Tibial artery (tissue), 4 donors: ENCODE measurements around the gene PIWIL1.

ENCODE experiments used
- DNase-seq, 2 donors: peaks; one replicate each; pipeline ENCODE4 v3.0.0-alpha.2; 2019
- H3K27ac ChIP-seq, 2 donors: fragments of 200-600 bp; sonication (generic) in 1 of 2; 1 replicate in 1 of 2; 2 replicates in 1 of 2; pipeline ENCODE4 v1.5.1; 2018 to 2019; ENCODE audit warnings: mild to moderate bottlenecking in 1 of 2
- H3K27me3 ChIP-seq, 2 donors: fragments of 200-600 bp; sonication (generic) in 1 of 2; one replicate each; pipeline versions ENCODE4 v1.5.1 to v1.6.0; 2016 to 2019
- H3K36me3 ChIP-seq, 3 donors: fragments of 200-600 bp; sonication (generic) in 2 of 3; one replicate each; pipeline ENCODE4 v1.5.1; 2016 to 2019; ENCODE audit warnings: mild to moderate bottlenecking in 2 of 3
- H3K4me1 ChIP-seq, 4 donors: fragments of 200-600 bp; sonication (generic) in 2 of 4; 1 replicate in 3 of 4; 2 replicates in 1 of 4; pipeline ENCODE4 v1.5.1; 2016 to 2019
- H3K4me3 ChIP-seq, 2 donors: fragments of 200-600 bp; sonication (generic) in 1 of 2; 1 replicate in 1 of 2; 2 replicates in 1 of 2; pipeline ENCODE4 v1.5.1; 2018 to 2019; ENCODE audit warnings: mild to moderate bottlenecking in 2 of 2
- H3K9me3 ChIP-seq, 3 donors: fragments of 200-600 bp; sonication (generic) in 1 of 3; one replicate each; pipeline ENCODE4 v1.5.1; 2016 to 2019
- intact Hi-C: fragments of 100-400 bp; cut with DNase I; formaldehyde crosslinking; loops from one replicate; pipeline ENCODE4 v1.15.0; 2023; ENCODE audit warnings: low total_unique reads
- TF ChIP-seq, protein P1 (sequence below), 2 experiments: fragments of 200-600 bp in 1 of 2; fragments of 450-650 bp in 1 of 2; IDR thresholded peaks; one replicate each; pipeline ENCODE4 v1.5.1; 2017 to 2019; ENCODE audit warnings: antibody characterized with exemption in 2 of 2, mild to moderate bottlenecking in 1 of 2, moderate library complexity in 1 of 2

Gene PIWIL1

DNA sequence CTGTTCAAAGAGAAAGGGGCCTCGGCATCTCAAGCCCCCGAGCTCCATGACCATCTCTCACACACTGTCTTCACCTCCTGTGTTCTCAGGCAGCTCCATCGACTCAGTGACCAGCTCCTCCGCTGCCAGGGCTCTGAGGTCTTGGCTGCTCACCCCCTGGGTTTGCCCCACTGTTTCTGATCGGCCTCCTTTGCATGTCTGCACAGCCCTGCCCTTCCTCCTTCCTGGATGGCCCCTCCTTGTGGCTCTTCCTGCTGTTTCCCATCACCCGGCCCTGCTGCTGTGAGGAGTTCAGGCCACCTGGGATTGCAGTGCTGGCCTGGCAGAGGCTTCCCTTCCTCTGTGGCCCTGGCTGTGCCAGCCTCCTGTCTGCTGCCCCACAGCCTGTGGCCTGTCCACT, 38.1 kb upstream of the PIWIL1 start:
- H3K4me1 ChIP-seq = no peaks in the 10 kb centered on the region
- peaks cover 0 to 4% (median 0%) of the 10 kb centered on the region in 3 donors for H3K9me3 ChIP-seq
- no peak overlapping the region for H3K4me3 ChIP-seq
- no peak overlapping the region for H3K27ac ChIP-seq
- DNase-seq = no peak
- TF ChIP-seq, protein P1, sequence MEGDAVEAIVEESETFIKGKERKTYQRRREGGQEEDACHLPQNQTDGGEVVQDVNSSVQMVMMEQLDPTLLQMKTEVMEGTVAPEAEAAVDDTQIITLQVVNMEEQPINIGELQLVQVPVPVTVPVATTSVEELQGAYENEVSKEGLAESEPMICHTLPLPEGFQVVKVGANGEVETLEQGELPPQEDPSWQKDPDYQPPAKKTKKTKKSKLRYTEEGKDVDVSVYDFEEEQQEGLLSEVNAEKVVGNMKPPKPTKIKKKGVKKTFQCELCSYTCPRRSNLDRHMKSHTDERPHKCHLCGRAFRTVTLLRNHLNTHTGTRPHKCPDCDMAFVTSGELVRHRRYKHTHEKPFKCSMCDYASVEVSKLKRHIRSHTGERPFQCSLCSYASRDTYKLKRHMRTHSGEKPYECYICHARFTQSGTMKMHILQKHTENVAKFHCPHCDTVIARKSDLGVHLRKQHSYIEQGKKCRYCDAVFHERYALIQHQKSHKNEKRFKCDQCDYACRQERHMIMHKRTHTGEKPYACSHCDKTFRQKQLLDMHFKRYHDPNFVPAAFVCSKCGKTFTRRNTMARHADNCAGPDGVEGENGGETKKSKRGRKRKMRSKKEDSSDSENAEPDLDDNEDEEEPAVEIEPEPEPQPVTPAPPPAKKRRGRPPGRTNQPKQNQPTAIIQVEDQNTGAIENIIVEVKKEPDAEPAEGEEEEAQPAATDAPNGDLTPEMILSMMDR (IDR thresholded peaks at IDR 0.05) = no peak
- H3K27me3 ChIP-seq = peaks cover 0 to 30% of the 10 kb centered on the region in 2 donors
- H3K36me3 ChIP-seq = no peaks in the 10 kb centered on the region
- intact Hi-C loops = no loop called here

DNA sequence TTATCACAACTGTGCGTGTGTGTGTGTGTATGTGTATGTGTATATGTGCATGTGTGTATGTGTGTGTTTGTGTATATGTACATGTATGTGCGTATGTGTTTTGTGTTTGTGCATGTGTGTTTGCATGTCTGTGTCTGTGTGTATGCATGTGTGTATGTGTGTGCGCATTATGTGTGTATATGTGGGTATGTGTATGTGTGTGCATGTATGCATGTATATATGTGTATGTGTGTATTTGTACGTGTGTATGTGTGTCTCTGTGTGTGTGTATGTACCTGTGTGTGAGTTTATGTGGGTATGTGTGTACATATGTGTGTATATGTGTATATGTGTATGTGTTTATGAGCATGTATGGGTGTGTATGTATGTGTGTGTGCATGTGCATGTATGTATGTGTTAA, 37.6 kb upstream of the PIWIL1 start:
- no peak overlapping the region for H3K27ac ChIP-seq
- H3K4me3 ChIP-seq = no peak overlapping the region
- no peaks in the 10 kb centered on the region for H3K4me1 ChIP-seq
- H3K36me3 ChIP-seq = no peaks in the 10 kb centered on the region
- H3K27me3 ChIP-seq = peaks cover 0 to 30% of the 10 kb centered on the region in 2 donors
- TF ChIP-seq, protein P1 (IDR thresholded peaks at IDR 0.05) = no peak
- intact Hi-C loops = no loop called here
- no peak for DNase-seq
- H3K9me3 ChIP-seq = peaks cover 0 to 4% (median 0%) of the 10 kb centered on the region in 3 donors

DNA sequence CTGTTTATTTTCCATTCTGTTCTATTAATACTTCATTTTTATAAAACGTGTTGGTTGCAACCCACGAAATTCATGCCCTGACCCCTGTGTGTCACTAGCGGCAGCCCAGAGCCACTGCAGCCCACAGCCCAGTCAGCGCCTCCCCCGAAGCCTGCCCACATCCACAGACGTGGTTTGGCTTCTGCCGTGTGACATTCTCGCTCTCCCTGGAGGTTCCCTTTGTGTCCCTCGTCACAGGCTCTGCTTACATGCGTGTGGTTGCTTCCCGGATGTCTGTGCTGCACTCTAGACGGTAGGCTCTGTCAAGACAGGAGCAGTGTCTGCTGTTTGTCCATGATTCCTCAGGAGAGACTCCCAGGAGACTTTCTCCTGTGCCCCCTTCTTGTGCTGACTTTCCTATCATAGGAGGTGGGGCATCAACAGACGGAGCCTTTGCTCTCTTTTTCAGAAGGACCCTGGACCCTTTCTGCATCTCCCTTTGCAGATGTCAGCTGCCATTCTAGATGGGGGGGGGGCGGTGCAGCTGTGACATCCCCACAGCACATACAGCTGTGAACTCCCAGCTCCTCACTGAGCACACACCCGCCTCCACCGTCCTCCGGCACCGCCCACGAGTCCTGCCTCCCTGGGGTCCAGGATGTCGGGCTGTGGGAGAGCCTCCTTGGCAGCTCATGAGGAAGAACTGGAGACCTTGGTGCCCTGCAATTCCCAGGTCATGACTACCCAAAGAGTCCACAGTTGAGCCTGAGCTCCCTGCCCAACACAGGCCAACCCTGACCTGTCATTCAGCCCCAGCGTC, 36.8 kb upstream of the PIWIL1 start:
- no peak for DNase-seq

DNA sequence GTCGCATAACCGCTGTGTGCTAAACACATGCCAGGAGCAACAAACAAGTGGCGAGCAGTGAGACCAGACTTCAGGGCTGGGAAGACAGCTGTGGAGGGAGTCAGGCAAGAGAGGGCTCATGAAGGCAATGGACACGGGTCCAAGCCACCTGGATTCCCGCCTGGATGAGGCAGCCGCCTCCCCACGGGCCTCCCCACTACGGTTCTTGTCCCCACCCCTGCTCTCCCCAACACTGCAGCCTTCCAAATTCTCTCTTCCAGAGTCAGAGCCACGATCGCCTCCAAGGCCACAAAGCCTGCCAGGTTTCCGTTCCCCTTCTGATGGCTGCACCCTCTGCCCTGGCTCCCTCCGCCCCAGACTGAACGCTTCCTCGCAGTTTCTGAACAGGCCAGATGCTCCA, 36.1 kb upstream of the PIWIL1 start:
- Histone ChIP-seq H3K27ac (no peak overlapping the region), H3K4me3 (no peak overlapping the region), H3K27me3 (peaks cover 0 to 30% of the 10 kb centered on the region in 2 donors), H3K36me3 (no peaks in the 10 kb centered on the region), H3K9me3 (peaks cover 0 to 4% (median 0%) of the 10 kb centered on the region in 3 donors), H3K4me1 (no peaks in the 10 kb centered on the region)
- TF ChIP-seq, protein P1 (IDR thresholded peaks at IDR 0.05) = no peak
- DNase-seq = no peak
- intact Hi-C loops = no loop called here

More for the DNA sequence above, 36.8 kb upstream of the PIWIL1 start:
- H3K4me3 ChIP-seq = no peak overlapping the region
- no peak overlapping the region for H3K27ac ChIP-seq
- H3K4me1 ChIP-seq = no peaks in the 10 kb centered on the region
- peaks cover 0 to 30% of the 10 kb centered on the region in 2 donors for H3K27me3 ChIP-seq
- peaks cover 0 to 4% (median 0%) of the 10 kb centered on the region in 3 donors for H3K9me3 ChIP-seq
- intact Hi-C loops = no loop called here
- no peaks in the 10 kb centered on the region for H3K36me3 ChIP-seq
- TF ChIP-seq, protein P1 (IDR thresholded peaks at IDR 0.05) = no peak

DNA sequence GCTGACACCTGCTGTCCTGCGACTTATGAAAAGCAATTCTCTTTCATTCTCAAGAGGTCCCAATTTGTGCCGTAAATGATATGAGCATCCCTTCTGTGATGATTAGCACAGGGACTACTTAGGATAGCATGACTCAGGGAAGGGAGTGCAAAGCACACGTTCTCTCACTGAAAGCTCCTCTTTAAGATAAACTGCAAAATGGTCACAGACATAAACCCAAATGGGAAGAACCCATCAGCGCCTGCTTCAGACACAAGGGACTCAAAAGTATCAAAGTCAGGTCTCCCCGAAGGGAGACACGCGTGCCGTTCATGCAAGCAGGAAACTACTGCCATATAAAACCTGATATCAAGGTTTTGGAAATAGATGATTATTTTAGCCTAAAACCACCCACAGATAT, 33.9 kb upstream of the PIWIL1 start:
- Histone ChIP-seq H3K27me3 (peaks cover 0 to 30% of the 10 kb centered on the region in 2 donors), H3K4me3 (no peak overlapping the region), H3K4me1 (no peaks in the 10 kb centered on the region), H3K9me3 (no peaks in the 10 kb centered on the region), H3K36me3 (no peaks in the 10 kb centered on the region), H3K27ac (no peak overlapping the region)
- DNase-seq = no peak
- TF ChIP-seq, protein P1 (IDR thresholded peaks at IDR 0.05) = no peak
- intact Hi-C loops = no loop called here
